Measurements from ENCODE around the gene PSMD9.
A peak's percentile ranks its signal among the peaks of the same experiment; 100 is the strongest.
"Not testable (repeated sequence)": the region's sequence is repeated elsewhere in the genome, so short reads cannot be mapped to it uniquely, and the experiment has no call there.

Gene PSMD9

DNA sequence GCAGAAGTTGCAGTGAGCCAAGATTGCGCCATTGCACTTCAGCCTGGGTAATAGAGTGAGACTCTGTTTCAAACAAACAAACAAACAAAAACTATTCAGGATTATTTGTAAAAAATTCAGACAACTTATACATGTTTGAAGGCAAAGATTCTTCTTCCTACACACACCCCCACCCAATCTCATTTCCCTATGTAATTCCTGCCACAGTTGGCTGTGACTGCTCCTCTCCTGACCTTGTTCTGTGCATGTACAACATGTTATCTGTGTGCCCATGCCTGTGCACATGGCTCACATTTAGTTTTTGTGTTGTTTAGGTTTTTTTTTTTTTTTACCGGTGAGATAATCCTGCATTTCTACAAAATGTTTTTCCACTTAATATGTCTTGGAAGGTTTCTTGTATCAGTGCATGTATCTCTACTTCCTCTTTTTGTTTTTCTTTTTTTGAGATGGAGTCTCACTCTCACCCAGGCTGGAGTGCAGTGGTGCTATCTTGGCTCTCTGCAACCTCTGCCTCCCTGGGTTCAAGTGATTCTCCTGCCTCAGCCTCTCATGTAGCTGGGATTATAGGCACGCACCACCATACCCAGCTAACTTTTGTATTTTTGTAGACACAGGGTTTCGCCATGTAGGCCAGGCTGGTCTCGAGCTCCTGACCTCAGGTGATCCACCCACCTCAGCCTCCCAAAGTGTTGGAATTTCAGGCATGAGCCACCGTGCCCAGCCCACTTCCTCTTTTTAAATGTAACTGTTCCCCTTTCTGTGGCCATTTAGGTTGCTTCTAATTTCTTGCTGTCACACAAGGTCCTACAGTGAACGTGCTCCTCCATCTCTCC lies 38.5 kb downstream of the PSMD9 start:
- DNase-seq = peak; percentile 79

DNA sequence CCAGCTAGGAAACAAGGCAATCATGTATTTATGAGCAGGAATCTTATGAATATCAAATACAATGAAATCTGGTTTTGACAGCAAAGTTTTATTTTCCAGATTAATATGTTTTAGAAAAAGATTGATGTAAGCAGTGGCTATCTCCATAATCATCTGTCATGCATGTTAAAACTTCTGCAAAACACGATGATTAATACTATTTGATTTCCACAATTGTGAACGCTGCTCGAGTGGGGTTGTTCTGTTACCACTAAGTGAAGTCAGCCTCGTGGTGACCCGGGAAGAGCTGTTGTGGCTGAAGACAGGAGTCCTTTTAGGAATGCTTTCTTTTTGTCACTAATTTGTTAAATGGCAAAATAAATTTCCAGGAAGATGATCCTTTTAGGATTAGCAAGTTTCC lies 39.2 kb downstream of the PSMD9 start:
- DNase-seq = no peak

DNA sequence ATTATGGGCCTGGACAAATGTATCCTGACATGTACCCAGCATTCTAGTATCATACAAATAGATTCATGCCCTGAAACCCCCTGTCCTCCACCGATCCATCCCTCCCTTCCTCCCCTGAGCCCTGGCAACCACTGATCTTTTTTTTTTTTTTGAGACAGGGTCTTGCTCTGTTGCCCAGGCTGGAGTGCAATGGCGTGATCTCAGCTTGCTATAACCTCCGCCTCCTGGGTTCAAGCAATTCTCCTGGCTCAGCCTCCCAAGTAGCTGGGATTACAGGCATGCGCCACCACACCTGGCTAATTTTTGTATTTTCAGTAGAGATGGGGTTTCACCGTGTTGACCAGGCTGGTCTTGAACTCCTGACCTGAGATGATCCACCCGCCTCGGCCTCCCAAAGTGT lies 41.0 kb downstream of the PSMD9 start:
- DNase-seq = not testable (repeated sequence)

DNA sequence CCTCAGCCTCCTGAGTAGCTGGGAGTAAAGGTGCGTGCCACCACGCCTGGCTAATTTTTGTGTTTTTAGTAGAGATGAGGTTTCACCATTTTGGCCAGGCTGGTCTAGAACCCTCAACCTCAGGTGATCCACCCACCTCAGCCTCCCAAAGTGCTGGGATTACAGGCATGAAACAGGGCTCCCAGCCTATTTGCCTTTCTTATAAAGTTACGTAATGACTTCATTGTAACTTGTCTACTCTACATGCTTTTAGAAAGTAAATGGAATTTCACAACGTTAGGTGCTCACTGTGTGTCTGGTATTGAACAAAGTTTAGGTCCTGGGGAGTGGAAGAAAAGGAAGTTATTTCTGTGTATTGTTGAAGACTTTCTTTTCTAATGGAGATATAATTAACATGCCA lies 42.3 kb downstream of the PSMD9 start:
- peak; percentile 19 for DNase-seq

- no peak for DNase-seq
Measured at GRCh38 chr12:121932176-121932536, 43.6 kb downstream of the PSMD9 start.

DNA sequence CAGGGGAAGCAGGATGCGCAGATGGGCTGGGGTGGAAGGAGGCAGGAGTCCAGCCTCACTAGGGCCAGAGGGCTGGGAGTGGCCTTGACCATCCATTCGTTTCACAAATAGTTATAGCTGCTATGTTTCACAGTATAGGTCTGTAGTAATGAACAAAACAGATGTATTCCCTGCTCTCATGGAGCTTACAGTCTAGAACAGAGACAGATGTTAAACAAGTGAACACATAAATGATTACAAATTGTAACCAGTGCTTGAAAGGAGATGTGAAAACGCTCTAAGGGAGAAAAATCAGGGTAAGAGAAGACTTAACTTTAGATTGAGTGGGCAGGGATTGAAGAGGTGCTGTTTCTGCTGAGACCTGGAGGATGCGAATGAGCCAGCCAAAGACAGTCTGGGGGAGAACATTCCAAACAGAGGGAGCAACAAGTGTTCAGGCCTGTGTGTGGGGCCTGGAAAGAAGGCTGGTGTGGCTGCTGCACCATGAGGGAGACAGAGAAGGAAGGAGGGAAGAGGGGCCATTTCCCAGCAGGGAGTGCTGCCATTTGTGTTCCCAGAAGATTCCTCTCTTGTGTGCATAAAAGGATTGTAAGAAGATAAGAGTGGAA lies 44.4 kb downstream of the PSMD9 start:
- DNase-seq = no peak

- DNase-seq = peak; percentile 24
Measured at GRCh38 chr12:121933522-121934308, 45.1 kb downstream of the PSMD9 start.

DNA sequence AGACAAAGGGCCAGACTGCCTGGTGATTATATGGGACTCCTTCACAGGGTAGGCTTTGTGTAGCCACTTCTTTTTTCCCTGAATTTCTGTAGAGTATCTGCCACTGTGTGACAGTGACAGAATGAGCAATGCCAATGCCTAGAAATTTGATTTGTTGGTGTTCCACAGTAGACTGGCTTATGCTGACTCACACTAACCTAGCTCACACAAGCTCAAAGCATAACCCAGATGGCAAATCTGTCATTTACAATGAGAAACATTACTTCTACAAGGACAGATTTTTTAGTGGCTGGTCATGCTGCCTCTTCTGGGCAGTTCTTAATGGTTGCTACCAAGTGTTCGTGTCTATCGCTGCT lies 45.7 kb downstream of the PSMD9 start:
- DNase-seq = no peak

DNA sequence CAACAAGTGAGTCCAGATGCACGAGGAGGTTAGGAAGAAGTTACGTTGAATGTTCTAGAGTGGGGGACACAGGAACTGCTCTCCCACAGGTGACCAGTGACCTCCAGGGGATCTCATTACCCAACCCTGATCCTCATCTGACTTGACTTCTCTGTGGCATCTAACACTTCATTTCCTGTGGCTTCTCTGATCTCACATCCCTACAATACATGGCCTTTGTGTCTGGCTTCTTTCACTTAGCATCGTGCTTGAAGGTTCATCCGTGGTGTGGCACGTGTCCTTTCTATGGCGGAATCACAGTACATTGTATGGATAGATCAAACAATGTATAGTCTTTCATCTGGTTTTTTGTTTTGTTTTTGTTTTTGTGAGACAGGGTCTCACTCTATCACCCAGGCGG lies 49.1 kb downstream of the PSMD9 start:
- no peak for DNase-seq

GRCh38 chr12:121939186-121939585 lies 50.6 kb downstream of the PSMD9 start:
- DNase-seq = peak; percentile 80

DNA sequence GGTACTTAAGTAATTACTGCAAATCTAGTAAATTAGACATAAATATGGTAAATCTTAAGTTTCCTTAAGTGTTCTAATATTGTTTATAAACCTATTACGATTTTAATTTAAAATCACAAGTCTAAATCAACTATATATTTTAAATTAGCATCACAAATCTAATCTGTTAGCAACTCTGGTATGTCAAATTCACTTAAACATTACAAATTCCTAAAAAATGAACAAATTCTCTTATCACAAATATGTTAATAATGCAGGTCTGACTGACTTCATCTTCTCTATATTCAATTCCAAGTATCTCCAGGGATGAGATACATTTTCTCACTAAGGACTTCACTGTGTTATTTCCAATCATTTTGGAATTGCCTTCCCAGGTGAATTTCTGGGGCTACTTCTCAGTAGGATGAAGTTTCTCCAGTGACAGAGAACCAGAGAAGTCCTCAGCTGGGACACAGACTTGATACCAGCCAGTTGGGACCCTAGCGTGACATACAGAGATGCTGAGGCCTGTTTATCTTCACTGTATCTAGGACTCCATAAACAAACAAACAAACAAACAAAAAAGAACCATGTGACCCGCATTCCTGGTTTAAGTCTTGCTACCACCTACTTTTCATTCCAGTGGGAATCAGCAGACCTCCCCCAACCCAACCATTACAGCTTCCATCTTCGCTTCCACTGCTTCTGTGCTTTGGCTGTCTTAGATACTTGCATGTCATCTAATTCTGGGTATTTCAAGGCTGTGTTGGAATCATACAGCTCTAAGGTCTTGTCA lies 51.6 kb downstream of the PSMD9 start:
- DNase-seq = no peak

DNA sequence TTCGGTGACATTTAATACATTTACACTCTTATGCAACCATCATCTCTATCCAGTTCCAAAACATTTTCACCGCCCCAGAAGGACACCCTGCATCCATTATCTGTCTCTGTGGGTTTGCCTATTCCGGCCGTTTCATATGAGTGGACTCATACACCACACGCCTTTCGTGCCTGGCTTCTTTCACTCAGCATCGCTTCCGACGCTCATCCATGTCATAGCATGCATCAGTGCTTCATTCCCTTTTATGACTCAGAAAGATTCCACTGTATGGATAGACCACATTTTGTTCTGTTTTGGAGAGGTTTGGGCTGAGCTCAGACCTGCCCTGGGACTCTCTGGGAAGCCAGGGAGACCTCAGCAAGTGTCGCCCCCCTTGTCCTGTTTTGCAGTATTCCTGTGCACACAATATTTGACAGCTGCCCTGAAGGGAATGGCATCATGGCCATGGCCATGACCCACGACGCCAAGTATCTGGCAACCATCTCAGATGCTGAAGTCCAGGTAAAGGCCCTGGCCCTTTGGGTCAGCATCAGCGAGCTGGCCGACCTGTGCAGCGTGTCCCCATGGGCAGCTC lies 53.6 kb downstream of the PSMD9 start:
- DNase-seq = no peak

DNA sequence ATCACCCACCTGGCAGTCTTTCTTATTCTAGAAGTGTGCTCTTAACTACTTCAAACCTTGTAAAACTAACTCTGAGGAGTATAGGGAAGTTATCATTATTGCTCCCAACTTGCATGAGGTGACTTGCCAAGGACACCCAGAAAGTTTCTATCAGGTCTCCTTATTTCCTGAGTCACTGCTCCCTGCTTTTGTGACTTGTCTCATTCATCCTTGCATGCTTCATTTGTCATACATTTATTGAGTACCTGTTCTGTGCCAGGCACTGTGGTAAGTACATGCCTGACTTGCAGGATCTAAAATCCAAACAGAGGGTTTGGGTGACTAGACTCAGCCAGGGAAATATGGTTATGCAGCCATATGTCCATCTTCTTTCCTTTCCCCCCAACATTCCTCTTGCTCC lies 55.3 kb downstream of the PSMD9 start:
- DNase-seq = no peak

DNA sequence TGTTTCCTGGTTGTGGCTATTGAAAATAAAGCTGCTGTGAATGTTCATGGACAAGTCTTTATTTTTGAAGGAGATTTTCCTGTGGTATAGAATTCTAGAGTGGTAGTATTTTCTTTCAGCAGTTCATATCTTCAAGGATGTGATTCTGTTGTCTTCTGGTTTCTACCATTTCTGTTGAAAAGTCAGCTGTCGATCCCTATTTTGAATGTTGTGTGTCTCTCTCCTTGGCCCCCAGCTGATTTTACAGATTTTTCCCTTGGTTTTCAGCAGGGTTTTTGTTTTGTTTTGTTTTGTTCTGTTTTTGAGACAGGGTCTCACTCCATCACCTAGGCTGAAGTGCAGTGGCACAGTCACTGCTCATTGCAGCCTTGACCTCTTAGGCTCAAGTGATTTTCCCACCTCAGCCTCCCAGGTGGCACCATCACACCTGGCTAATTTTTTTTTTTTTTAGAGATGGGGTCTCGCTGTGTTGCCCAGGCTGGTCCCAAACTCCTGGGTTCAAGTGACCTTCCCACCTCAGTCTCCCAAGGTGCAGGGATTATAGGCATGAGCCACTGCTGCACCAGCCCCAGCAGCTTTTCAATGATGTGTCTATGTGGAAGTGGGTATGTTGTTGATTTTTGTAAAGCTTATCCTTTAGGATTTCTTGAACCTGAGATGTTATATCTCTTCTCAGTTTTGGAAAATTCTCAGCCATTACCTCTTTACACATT lies 57.9 kb downstream of the PSMD9 start:
- no peak for DNase-seq

GRCh38 chr12:121947981-121948380 lies 59.4 kb downstream of the PSMD9 start:
- no peak for DNase-seq

GRCh38 chr12:121949648-121950397 lies 61.2 kb downstream of the PSMD9 start:
- no peak for DNase-seq

- no peak for DNase-seq
Measured at GRCh38 chr12:121953117-121953692, 64.6 kb downstream of the PSMD9 start.

DNA sequence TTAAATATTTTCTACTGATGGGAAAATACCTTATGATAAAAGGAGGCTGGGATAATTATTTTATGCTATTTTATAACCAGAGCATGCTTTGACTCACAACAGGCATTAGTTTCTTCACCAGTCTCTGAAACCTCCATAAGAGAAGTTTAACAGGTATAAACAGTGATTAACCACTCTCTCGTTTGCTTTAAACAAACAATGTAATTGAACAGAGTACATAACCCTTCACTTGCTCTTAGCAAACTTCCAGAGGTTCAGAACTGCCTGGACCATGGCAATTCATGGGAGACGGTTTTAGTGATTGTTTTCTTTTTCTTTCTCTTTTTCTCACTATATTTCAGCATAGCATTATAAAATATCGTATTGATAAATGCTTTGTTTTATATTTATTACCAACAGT lies 65.1 kb downstream of the PSMD9 start:
- DNase-seq = no peak

GRCh38 chr12:121955258-121956237 lies 67.0 kb downstream of the PSMD9 start:
- peak; percentile 9 for DNase-seq
